H1 (cell line): ENCODE results near the gene LRP1-AS. TPM values are rescaled to one million over a fixed set of nuclear protein-coding genes. Genes with fewer than 3 reads are reported as not detected.

Experiments used
- ATF2 ChIP-seq: IDR thresholded peaks from 2 replicates; pipeline ENCODE4 v1.6.1; 2012; ENCODE audit warnings: low read length, inconsistent platforms
- EZH2 ChIP-seq: fragments of 200-600 bp; sonication (generic); IDR thresholded peaks from 2 replicates; pipeline ENCODE4 v1.7.1; 2012; ENCODE audit warnings: low read depth, mild to moderate bottlenecking, moderate library complexity, low read length, inconsistent platforms; ENCODE audit not compliant: severe bottlenecking
- HDAC2 ChIP-seq, 2 experiments: fragments of 300-600 bp in 1 of 2; sonication (generic) in 1 of 2; IDR thresholded peaks; 2 replicates each; pipeline ENCODE4 v1.6.1; 2011 to 2012; ENCODE audit warnings: low read depth in 2 of 2, low read length in 2 of 2, mild to moderate bottlenecking in 2 of 2, moderate library complexity in 2 of 2, borderline replicate concordance in 1 of 2, inconsistent platforms in 1 of 2
- NANOG ChIP-seq: IDR thresholded peaks from 2 replicates; pipeline ENCODE4 v1.6.1; 2011; ENCODE audit warnings: low read length, low read depth, mild to moderate bottlenecking, inconsistent platforms; ENCODE audit not compliant: insufficient read depth, poor library complexity, severe bottlenecking
- POLR2A ChIP-seq, 2 experiments: IDR thresholded peaks; 1 replicate in 1 of 2; 2 replicates in 1 of 2; pipeline ENCODE4 v1.6.1; 2011; ENCODE audit warnings: low read depth in 2 of 2, low read length in 2 of 2, mild to moderate bottlenecking in 2 of 2; ENCODE audit errors: control extremely low read depth in 1 of 2
- POLR2AphosphoS5 ChIP-seq: IDR thresholded peaks from 2 replicates; pipeline ENCODE4 v1.6.1; 2011; ENCODE audit warnings: low read depth, low read length
- RBBP5 ChIP-seq: IDR thresholded peaks from 2 replicates; pipeline ENCODE4 v1.7.1; 2012; ENCODE audit warnings: low read depth, mild to moderate bottlenecking, inconsistent platforms, low read length, moderate library complexity, borderline replicate concordance
- SRF ChIP-seq: IDR thresholded peaks from 2 replicates; pipeline ENCODE4 v1.6.1; 2011; ENCODE audit warnings: mild to moderate bottlenecking, low read depth, low read length, moderate library complexity
- polyA plus RNA-seq, 7 experiments: library from polyadenylated mRNA; depleted of rRNA in 3 of 7; stranded (reverse) in 5 of 7; unstranded in 2 of 7; fragments of >200 nt in 5 of 7; fragments of 200-250 nt in 2 of 7; gene quantifications; 1 replicate in 5 of 7; 2 replicates in 1 of 7; 4 replicates in 1 of 7; pipeline versions ENCODE4 v1.2.1 to v1.2.3, GENCODE V29; 2011 to 2013; ENCODE audit warnings: missing spikeins in 2 of 7, mixed read lengths in 2 of 7
- total RNA-seq: library from RNA; stranded (reverse); fragmentation: NEBNext Ultra II Directional; extraction: Animal tissue kit (Norgen Biotek cat#: 25700); gene quantifications from 2 replicates; pipeline ENCODE4 v1.2.1, GENCODE V29; 2021

The LRP1-AS gene
- total and polyA plus RNA-seq, 2 of the 8 experiments (the other 6 are each of a cell fraction or from before 2014, with no cell fraction given): not detected

GRCh38 chr12:57146092-57146491, 1.3 kb downstream of the LRP1-AS start (continued):
- no peak for TF ChIP-seq RBBP5
- no peak for TF ChIP-seq ATF2
- TF ChIP-seq EZH2: no peak
- TF ChIP-seq HDAC2 (IDR thresholded peaks at IDR 0.05; ENCODE audit: borderline replicate concordance in 1 of 2, low read depth in 2 of 2, low read length in 2 of 2): no peak
- TF ChIP-seq NANOG: no peak
- TF ChIP-seq SRF: no peak
- no peak for TF ChIP-seq POLR2AphosphoS5
- no peak for TF ChIP-seq POLR2A (IDR thresholded peaks at IDR 0.05; ENCODE audit: control extremely low read depth in 1 of 2, low read depth in 2 of 2, low read length in 2 of 2)
- TF ChIP-seq, all 59 proteins: peak for 0
